IMR-90 (cell line): Measurements from ENCODE around the gene CACNA2D4. TPM values are rescaled to one million over a fixed set of nuclear protein-coding genes. Genes with fewer than 3 reads are reported as not detected.

Source experiments
- ATAC-seq: fragments of 200-7000 bp; cut with Tn5 transposase; 2 replicates; pipeline ENCODE4 v1.9.1; 2020; ENCODE audit warnings: low read depth, mild to moderate bottlenecking, moderate library complexity
- BruUV-seq: library from RNA; stranded (reverse); fragments of 400-500 nt; replicated peaks from 2 replicates; lab custom pipeline; 2021; lab: Mats Ljungman, UMichigan
- CTCF ChIA-PET: fragments of 300-600 bp; formaldehyde crosslinking; extraction: SDS; loops from one replicate; lab custom pipeline; 2021; ENCODE audit warnings: antibody characterized with exemption; lab: Yijun Ruan, JAX
- POLR2A ChIA-PET: fragments of 300-600 bp; sonication (Branson Sonifier 250); formaldehyde crosslinking; loops from one replicate; lab custom pipeline; 2022; ENCODE audit warnings: antibody characterized with exemption; ENCODE audit not compliant: unreplicated experiment; lab: Charles Lee
- DNase-seq: peaks from one replicate; pipeline ENCODE4 v3.0.0; 2013
- H2AFZ ChIP-seq: replicated peaks from 2 replicates; pipeline ENCODE3; 2013; ENCODE audit warnings: low read length, mild to moderate bottlenecking; ENCODE audit not compliant: poor library complexity
- H2AK5ac ChIP-seq: 2 replicates; pipeline ENCODE4 v1.6.1; 2013; ENCODE audit warnings: low read depth, low read length, inconsistent platforms
- H2AK9ac ChIP-seq: replicated peaks from 2 replicates; pipeline ENCODE3; 2013; ENCODE audit warnings: mild to moderate bottlenecking, low read depth, low read length, moderate library complexity; ENCODE audit not compliant: poor library complexity
- H2BK120ac ChIP-seq: 2 replicates; pipeline ENCODE4 v1.6.1; 2013; ENCODE audit warnings: low read depth, low read length, inconsistent platforms
- H2BK15ac ChIP-seq: 3 replicates; pipeline ENCODE4 v1.6.1; 2013; ENCODE audit warnings: low read depth, low read length, inconsistent platforms
- H2BK20ac ChIP-seq: 2 replicates; pipeline ENCODE4 v1.6.1; 2013; ENCODE audit warnings: low read depth, mild to moderate bottlenecking, inconsistent platforms, low read length, moderate library complexity
- H2BK5ac ChIP-seq: 2 replicates; pipeline ENCODE4 v1.6.1; 2013; ENCODE audit warnings: mild to moderate bottlenecking, low read depth, low read length, inconsistent platforms; ENCODE audit not compliant: poor library complexity, severe bottlenecking
- H3K14ac ChIP-seq: replicated peaks from 2 replicates; pipeline ENCODE4 v1.6.1; 2013; ENCODE audit warnings: low read depth, low read length, inconsistent platforms
- H3K18ac ChIP-seq: 2 replicates; pipeline ENCODE4 v1.6.1; 2013; ENCODE audit warnings: low read depth, low read length, control low read depth
- H3K23ac ChIP-seq: 2 replicates; pipeline ENCODE4 v1.6.1; 2013; ENCODE audit warnings: low read depth, low read length, inconsistent platforms
- H3K27ac ChIP-seq: 2 replicates; pipeline ENCODE4 v1.5.1; 2013; ENCODE audit warnings: mild to moderate bottlenecking, control low read depth, low read length; ENCODE audit not compliant: insufficient read depth
- H3K27me3 ChIP-seq: 2 replicates; pipeline ENCODE4 v1.6.1; 2013; ENCODE audit warnings: low read length; ENCODE audit not compliant: control insufficient read depth, insufficient read depth
- H3K36me3 ChIP-seq: 2 replicates; pipeline ENCODE4 v1.6.1; 2013; ENCODE audit warnings: low read length, mixed read lengths; ENCODE audit not compliant: control insufficient read depth, insufficient read depth
- H3K4ac ChIP-seq: 2 replicates; pipeline ENCODE4 v1.6.1; 2013; ENCODE audit warnings: low read depth, low read length, inconsistent platforms
- H3K4me1 ChIP-seq: 2 replicates; pipeline ENCODE4 v1.6.1; 2013; ENCODE audit warnings: low read length, mixed read lengths; ENCODE audit not compliant: control insufficient read depth, insufficient read depth
- H3K4me2 ChIP-seq: 2 replicates; pipeline ENCODE4 v1.6.1; 2013; ENCODE audit warnings: low read depth, mild to moderate bottlenecking, control low read depth, low read length, moderate library complexity
- H3K4me3 ChIP-seq: 2 replicates; pipeline ENCODE4 v1.5.1; 2013; ENCODE audit warnings: low read depth, mild to moderate bottlenecking, control low read depth, low read length, moderate library complexity; ENCODE audit not compliant: insufficient read depth
- H3K56ac ChIP-seq: 2 replicates; pipeline ENCODE4 v1.6.1; 2013; ENCODE audit warnings: low read length, inconsistent platforms; ENCODE audit not compliant: insufficient read depth; ENCODE audit errors: extremely low read depth
- H3K79me1 ChIP-seq, 2 experiments: 2 replicates each; pipeline ENCODE4 v1.6.1; 2013; ENCODE audit warnings: low read length in 2 of 2, inconsistent platforms in 1 of 2, low read depth in 1 of 2
- H3K9ac ChIP-seq: 2 replicates; pipeline ENCODE4 v1.6.1; 2013; ENCODE audit warnings: low read depth, low read length, control low read depth
- H3K9me1 ChIP-seq: 2 replicates; pipeline ENCODE4 v1.6.1; 2013; ENCODE audit warnings: low read length, inconsistent platforms; ENCODE audit not compliant: insufficient read depth
- H3K9me3 ChIP-seq: 2 replicates; pipeline ENCODE4 v1.6.1; 2013; ENCODE audit warnings: low read length; ENCODE audit not compliant: control insufficient read depth, insufficient read depth
- H4K20me1 ChIP-seq: 2 replicates; pipeline ENCODE4 v1.6.1; 2013; ENCODE audit warnings: low read length, inconsistent platforms; ENCODE audit not compliant: insufficient read depth
- H4K5ac ChIP-seq: 2 replicates; pipeline ENCODE4 v1.6.1; 2013; ENCODE audit warnings: mild to moderate bottlenecking, low read depth, low read length, control low read depth
- H4K8ac ChIP-seq, 2 experiments: 2 replicates each; pipeline ENCODE4 v1.6.1; 2013; ENCODE audit warnings: low read depth in 2 of 2, low read length in 2 of 2, control low read depth in 1 of 2, inconsistent platforms in 1 of 2
- H4K91ac ChIP-seq: 2 replicates; pipeline ENCODE4 v1.6.1; 2013; ENCODE audit warnings: low read depth, low read length, inconsistent platforms; ENCODE audit not compliant: insufficient read depth
- BHLHE40 ChIP-seq: fragments of 150-350 bp; IDR thresholded peaks from 2 replicates; pipeline ENCODE4 v1.6.1; 2016; ENCODE audit warnings: mild to moderate bottlenecking, low read depth, low read length
- CHD1 ChIP-seq: IDR thresholded peaks from 2 replicates; pipeline ENCODE4 v1.6.1; 2012; ENCODE audit warnings: low read depth, low read length, improper control_type of control experiment
- FOS ChIP-seq: fragments of 150-350 bp; IDR thresholded peaks from 2 replicates; pipeline ENCODE4 v1.6.1; 2016; ENCODE audit warnings: low read depth, low read length
- NFE2L2 ChIP-seq: fragments of 150-350 bp; IDR thresholded peaks from 2 replicates; pipeline ENCODE4 v1.6.1; 2016; ENCODE audit warnings: low read depth, mild to moderate bottlenecking, low read length
- RCOR1 ChIP-seq: IDR thresholded peaks from 2 replicates; pipeline ENCODE4 v1.6.1; 2012; ENCODE audit warnings: mild to moderate bottlenecking, low read length, improper control_type of control experiment; ENCODE audit not compliant: insufficient replicate concordance
- RFX5 ChIP-seq: IDR thresholded peaks from 2 replicates; pipeline ENCODE4 v1.8.0; 2012; ENCODE audit warnings: low read depth, mild to moderate bottlenecking, low read length, moderate library complexity
- WGBS, 2 experiments: methylation state at CpG; one replicate each; pipeline versions ENCODE4 v1.1.5 to v1.1.7; 2013; ENCODE audit warnings: missing lambda C conversion rate in 2 of 2; ENCODE audit not compliant: insufficient read length in 1 of 2; ENCODE audit errors: extremely low coverage in 2 of 2; 5-methylcytosine and 5-hydroxymethylcytosine counted together
- dilution Hi-C: fragments of 300-500 bp; cut with HindIII; formaldehyde crosslinking; loops from one replicate; pipeline ENCODE4 v1.14.3; 2018; ENCODE audit warnings: low sequenced_read_pairs; ENCODE audit not compliant: unreplicated experiment
- in situ Hi-C: fragments of 300-500 bp; cut with MboI; formaldehyde crosslinking; loops from 3 replicates; pipeline ENCODE4 v1.14.3; 2019; ENCODE audit warnings: low sequenced_read_pairs, inconsistent platforms, mixed read lengths
- intact Hi-C: fragments of 100-400 bp; cut with micrococcal nuclease; formaldehyde crosslinking; loops from 2 replicates; pipeline ENCODE4 v1.10.0; 2022
- polyA plus RNA-seq, 3 experiments: library from polyadenylated mRNA; depleted of rRNA; stranded (reverse); fragments of >200 nt; gene quantifications; 2 replicates each; pipeline ENCODE4 v1.2.3, GENCODE V29; 2012; ENCODE audit warnings: low replicate concordance in 1 of 3
- total RNA-seq: library from RNA; depleted of rRNA; stranded (reverse); fragments of >200 nt; gene quantifications from 2 replicates; pipeline ENCODE4 v1.2.3, GENCODE V29; 2012
- TF ChIP-seq, protein P1 (sequence below): conservative IDR thresholded peaks from 2 replicates; pipeline ENCODE4 v1.5.1; 2012; ENCODE audit warnings: mild to moderate bottlenecking, low read depth, low read length, improper control_type of control experiment

The CACNA2D4 gene
- total and polyA plus RNA-seq, 2 of the 4 experiments (the other 2 are of a cell fraction), result 0.18 to 0.22 TPM

DNA sequence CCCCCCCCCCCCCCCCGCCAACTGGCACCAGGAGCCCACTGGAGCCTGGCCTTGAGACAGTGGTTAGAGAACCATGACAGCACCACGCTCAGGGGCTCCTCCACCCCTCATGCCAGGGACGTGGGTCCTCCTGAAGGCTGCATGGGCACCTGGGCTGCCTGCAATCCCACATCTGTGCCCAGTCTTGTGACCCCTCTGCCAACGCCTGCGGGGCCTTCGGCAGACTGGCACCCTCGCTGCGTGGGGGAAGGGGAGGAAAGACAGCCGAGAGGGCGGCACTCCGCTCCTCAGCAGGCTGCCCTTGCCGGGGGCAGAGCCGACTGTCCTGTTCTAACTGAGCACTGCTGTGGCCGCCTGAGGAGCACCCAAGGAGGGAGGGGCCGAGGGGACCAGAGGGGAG, 92.1 kb downstream of the CACNA2D4 start:
- H2AK9ac ChIP-seq, result no peak overlapping the region
- no TSS peak for BruUV-seq
- H3K36me3 ChIP-seq, result no peaks in the 10 kb centered on the region
- no peak overlapping the region for H3K18ac ChIP-seq
- ATAC-seq (no peak), DNase-seq (no peak)
- no peak overlapping the region for H2BK15ac ChIP-seq
- no peak overlapping the region for H4K5ac ChIP-seq
- H4K91ac ChIP-seq, result no peak overlapping the region
- in situ Hi-C loops, result no loop called here
- H2BK20ac ChIP-seq, result no peak overlapping the region
- no peak overlapping the region for H3K27ac ChIP-seq
- no peak overlapping the region for H3K23ac ChIP-seq
- POLR2A ChIA-PET, result no interaction called here
- H3K9me1 ChIP-seq, result no peaks in the 10 kb centered on the region
- no peak overlapping the region for H3K4me3 ChIP-seq
- intact Hi-C loops, result no loop called here
- CTCF ChIA-PET, result no interaction called here
- H4K20me1 ChIP-seq, result no peaks in the 10 kb centered on the region; the same call in 1 of the 2 replicates
- peaks cover 74% of the 10 kb centered on the region for H3K27me3 ChIP-seq
- H3K4ac ChIP-seq, result no peak overlapping the region
- H3K4me2 ChIP-seq, result no peak overlapping the region
- no peaks in the 10 kb centered on the region for H3K79me1 ChIP-seq
- H3K56ac ChIP-seq, result no peak overlapping the region
- H3K14ac ChIP-seq, result no peak overlapping the region
- WGBS, 2 experiments, result 40% methylated on average over 1 of the region's 15 CpGs; no CpG with 5 or more reads in 1 of the 2 experiments
- dilution Hi-C loops, result no loop called here
- no peak overlapping the region for H4K8ac ChIP-seq
- H2BK5ac ChIP-seq, result no peak overlapping the region
- H2BK120ac ChIP-seq, result no peak overlapping the region
- no peak overlapping the region for H2AFZ ChIP-seq
- H3K4me1 ChIP-seq, result no peaks in the 10 kb centered on the region
- no peak overlapping the region for H3K9ac ChIP-seq
- TF ChIP-seq RFX5 (no peak), CHD1 (no peak), NFE2L2 (no peak), FOS (no peak), BHLHE40 (no peak), RCOR1 (no peak)
- TF ChIP-seq, protein P1, sequence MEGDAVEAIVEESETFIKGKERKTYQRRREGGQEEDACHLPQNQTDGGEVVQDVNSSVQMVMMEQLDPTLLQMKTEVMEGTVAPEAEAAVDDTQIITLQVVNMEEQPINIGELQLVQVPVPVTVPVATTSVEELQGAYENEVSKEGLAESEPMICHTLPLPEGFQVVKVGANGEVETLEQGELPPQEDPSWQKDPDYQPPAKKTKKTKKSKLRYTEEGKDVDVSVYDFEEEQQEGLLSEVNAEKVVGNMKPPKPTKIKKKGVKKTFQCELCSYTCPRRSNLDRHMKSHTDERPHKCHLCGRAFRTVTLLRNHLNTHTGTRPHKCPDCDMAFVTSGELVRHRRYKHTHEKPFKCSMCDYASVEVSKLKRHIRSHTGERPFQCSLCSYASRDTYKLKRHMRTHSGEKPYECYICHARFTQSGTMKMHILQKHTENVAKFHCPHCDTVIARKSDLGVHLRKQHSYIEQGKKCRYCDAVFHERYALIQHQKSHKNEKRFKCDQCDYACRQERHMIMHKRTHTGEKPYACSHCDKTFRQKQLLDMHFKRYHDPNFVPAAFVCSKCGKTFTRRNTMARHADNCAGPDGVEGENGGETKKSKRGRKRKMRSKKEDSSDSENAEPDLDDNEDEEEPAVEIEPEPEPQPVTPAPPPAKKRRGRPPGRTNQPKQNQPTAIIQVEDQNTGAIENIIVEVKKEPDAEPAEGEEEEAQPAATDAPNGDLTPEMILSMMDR, result no peak
- H3K9me3 ChIP-seq, result no peaks in the 10 kb centered on the region
- no peak overlapping the region for H2AK5ac ChIP-seq
